ENCODE data around the gene FAAH. TPM values are rescaled to one million over a fixed set of nuclear protein-coding genes. Genes with fewer than 3 reads are reported as not detected.

FAAH gene
- polyA plus RNA-seq, 3 donors = 20.8 to 34.7 (median 24.6) TPM

DNA sequence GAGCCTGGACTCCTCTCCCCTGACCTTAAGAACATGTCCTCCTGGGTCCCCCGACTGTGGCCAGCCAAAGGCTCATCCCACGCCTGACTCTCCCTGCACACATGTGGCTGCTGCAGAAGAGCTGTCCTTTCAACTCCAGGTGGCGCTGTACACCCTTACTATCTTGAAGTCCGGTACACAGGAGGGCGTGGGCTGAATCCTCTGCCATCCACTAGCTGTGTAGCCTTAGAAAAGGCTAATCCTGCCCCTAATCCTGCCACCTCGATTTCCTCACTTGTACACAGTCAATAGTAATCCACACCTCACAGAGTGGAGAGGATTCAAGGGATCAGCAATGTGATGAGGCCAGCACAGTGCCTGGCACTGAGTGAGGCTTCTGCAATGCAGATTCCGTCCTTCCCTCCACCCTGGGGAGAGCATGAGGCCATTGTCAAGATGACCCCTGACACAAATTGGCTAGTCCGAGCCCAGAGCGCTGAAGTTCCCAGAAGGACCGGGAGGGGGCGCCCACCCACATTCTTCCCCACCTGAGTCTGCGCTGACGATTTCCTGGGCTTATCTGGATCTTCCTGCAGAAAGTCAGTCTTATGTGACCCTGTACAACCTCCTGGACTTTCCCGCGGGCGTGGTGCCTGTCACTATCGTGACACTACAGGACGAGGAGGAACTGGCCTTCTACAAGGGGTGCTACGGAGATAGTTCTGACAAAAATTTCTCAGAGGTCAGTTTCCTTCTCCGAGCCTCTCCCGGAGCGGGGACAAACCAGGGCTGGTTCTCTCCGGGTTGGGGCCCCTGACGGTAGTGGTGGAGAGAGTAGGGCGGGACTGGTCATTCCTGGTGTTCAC lies 48.4 kb downstream of the FAAH start:
- peak in 6 of 11 donors; percentile 43 to 57 (median 50) for DNase-seq (ENCODE audit: extremely low read depth in 1 of 11, low read depth in 9 of 11, low spot score in 4 of 11)

DNA sequence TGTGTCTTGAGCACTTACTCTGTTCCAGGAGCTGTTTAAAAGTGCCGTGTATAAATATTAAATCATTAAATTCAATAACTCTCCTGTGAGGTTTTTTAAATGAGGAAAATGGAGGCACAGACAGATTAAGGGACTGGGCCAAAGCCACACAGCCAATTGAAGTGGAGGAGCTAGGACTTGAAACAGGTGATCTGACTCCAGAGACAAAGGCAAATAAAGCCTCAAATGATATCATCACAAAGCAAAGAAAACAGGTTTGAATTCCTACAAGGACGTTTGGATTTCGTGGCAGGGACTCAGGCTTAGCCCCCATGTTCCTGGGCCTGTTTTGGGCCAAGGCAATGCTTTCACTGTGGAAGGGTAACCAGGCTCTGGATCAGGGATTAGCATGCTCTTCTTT lies 50.3 kb downstream of the FAAH start:
- no peak for DNase-seq (ENCODE audit: extremely low read depth in 1 of 11, low read depth in 9 of 11, low spot score in 4 of 11)

DNA sequence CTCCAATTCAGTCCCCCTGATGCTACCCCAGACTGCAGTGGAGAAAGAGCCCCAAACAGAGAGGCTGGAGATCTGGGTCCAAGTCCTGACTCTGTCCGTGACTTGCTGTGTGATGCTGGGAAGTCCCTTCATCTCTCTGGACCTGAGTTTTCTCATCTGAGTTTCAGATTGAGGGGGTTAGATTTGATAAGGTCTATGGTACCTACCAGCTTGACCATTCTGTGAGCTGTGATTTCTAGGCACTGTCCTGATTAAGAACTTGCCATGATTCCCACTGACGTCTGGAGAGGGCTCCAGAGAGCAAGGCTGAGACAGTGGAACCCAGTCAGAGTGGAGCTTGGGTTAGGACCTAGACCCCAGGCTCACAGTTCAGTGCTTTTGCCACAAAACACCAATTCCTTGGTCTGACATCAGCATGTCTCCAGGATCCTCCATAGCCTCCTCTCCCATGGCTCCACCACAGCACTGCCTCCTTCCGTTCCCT lies 51.7 kb downstream of the FAAH start:
- no peak for DNase-seq (ENCODE audit: extremely low read depth in 1 of 11, low read depth in 9 of 11, low spot score in 4 of 11)

DNA sequence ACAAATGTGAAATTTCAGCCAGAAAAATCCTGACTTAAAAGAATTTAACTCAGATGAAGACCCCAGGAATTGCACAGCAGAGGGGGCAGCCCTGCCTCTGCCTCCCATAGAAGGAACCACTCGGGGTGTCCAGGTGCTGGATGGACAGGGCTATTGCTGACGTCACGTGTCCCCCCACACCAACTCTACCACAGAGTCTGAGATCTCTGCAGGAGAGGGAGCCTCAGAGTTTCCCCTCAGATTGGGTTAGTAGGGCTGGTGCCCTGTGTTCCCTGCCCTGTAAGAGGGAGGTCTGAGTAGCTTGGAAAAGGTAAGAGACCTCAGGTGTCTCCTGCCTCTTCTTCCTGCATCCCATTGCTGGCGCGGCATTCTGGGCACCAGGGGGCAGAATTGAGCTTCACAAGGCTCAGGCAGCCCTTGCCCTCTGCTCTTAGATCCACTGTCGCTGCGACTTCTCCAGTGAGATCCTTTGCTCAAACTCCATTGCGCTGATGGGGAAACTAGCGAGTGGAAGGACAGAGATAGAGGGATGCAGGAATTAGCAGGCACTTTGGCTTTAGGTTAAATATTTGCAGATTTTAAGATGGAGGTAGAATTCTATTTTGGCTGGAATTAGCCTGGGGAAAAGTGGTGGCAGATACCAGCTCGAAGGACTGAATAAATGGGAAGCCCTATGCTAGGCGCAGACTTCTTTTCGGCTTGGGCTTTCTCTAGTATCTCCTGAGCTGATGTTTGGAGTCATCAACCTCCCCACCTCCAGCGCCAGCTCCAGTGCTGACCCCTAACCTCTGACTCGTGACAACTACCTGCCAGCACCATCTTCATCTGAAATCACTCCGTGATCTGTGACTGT lies 52.8 kb downstream of the FAAH start:
- DNase-seq (ENCODE audit: extremely low read depth in 1 of 11, low read depth in 9 of 11, low spot score in 4 of 11) = peak in 9 of 11 donors; percentile 44 to 80 (median 70)

DNA sequence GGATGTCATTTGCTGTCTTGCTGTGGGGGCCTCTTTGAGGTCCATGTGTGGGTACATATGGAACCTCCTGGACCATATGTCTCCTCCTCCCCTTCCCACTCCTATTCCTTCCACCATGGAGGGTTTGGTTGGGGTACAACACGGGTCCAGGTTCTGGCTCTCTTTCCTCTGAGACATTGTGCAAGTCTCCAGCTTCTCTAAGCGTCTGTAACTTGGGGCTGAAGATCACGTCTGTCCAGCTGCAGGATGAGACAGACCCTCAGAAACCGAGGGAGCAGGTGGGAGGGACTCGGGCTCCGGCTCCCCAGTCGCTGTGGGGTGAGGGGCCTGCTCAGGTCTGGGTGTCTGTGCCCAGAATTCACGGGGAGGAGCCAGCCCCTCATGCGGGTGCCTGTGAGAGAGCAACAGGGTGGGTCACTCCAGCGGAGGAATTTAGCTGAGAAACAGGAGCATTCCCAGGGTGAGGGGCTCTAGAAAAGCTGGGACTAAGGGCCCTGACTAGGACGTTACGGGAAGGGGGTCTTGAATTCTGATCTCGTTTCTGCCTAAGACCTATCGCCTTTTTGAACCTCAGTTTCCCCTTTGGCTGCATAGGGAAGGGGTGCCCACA lies 53.5 kb downstream of the FAAH start:
- DNase-seq (ENCODE audit: extremely low read depth in 1 of 11, low read depth in 9 of 11, low spot score in 4 of 11) = no peak

DNA sequence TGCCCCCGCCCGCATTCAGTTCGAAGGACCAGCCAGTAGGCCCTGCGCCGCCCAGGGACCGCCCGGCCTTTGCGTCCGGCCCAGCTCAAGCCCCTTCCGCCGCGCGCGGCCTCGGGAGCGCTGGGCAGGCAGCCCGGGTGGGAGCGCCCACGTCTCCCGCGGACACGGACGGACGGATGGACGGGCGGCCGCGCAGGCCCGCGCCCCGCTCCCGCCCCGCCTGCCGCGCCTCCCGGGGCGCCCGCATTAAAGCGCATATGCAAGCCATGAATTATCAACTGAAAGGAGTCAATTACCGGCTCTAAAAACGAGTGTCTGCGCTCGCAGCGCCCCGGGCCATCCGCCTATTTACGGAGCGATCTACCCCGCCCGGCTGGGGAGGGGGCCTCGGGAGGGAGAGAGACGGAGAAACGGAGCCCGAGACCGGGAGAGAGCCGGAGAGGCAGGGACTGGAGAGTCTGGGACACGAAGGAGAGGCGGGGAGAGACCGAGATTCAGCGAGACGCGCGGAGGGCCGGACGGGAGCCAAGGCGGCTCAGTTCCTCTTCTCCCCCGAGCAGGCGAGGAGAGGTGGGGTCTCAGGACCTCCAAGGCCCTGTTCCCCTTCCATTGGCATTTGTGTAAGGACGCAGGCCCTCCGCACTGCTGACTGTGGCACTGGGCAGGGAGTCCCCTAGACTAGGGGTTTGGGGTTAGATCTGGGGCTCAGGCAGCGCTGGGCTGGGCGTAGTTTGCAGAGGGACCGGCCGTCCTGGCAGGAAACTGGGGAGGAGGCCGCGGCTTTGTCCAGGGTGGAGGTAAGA lies 54.2 kb downstream of the FAAH start:
- DNase-seq (ENCODE audit: extremely low read depth in 1 of 11, low read depth in 9 of 11, low spot score in 4 of 11) = no peak

DNA sequence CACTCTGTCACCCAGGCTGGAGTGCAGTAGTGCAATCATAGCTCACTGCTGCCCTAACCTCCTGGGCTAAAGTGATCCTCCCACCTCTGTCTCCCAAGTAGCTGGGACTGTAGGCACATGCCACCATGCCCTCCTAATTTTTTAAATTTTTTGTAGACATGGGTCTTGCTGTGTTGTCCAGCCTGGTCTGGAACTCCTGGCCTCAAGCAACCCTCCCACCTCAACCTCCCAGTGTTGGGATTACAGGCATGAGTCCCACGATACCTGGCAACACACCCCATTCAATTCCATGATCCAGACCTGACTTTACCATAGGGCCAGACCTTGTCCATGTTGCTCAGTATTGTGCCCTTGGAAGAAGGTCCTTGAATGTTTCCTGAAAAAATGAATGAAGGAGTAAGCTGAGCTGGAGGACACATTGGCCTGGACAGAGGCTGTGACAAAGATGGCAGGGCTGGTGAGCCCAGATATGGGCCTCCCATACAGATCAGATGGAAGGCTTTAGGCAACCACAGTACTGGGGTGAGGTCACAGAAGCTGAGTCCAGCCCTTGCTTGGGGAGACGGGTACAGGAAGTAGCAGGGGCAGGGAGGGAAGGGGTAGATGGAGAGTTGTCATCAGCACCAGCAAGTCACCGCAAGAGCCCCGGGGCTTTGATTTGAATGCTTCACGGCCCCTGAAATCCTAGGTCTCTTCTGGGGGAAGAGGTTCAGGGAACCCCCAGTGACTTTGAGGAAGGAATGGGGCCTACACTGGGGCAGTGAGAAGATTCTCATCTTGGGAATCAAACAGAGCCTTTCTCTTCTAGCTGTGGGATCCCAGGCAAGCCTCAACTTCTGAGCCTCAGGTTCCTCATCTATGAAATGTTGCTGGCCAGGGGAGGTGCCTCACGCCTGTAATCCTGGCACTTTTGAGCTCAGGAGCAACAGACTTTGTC lies 55.4 kb downstream of the FAAH start:
- DNase-seq (ENCODE audit: extremely low read depth in 1 of 11, low read depth in 9 of 11, low spot score in 4 of 11) = no peak

DNA sequence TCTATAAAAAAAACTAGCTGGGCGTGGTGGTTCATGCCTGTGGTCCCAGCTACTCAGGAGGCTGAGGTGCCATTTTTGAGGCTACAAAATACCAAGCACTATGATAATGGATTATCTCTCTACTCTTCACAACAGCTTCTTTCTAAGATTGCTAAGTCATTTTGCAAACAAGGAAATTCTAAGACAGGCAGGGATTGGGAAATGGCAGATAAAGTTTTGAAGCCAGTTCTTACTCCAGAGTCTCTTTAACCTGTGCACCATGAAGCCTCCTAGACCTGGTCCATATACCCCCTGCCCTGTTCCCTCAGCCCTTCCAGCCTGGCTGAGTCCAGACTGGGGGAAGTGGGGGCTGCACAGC lies 56.0 kb downstream of the FAAH start:
- no peak for DNase-seq (ENCODE audit: extremely low read depth in 1 of 11, low read depth in 9 of 11, low spot score in 4 of 11)

DNA sequence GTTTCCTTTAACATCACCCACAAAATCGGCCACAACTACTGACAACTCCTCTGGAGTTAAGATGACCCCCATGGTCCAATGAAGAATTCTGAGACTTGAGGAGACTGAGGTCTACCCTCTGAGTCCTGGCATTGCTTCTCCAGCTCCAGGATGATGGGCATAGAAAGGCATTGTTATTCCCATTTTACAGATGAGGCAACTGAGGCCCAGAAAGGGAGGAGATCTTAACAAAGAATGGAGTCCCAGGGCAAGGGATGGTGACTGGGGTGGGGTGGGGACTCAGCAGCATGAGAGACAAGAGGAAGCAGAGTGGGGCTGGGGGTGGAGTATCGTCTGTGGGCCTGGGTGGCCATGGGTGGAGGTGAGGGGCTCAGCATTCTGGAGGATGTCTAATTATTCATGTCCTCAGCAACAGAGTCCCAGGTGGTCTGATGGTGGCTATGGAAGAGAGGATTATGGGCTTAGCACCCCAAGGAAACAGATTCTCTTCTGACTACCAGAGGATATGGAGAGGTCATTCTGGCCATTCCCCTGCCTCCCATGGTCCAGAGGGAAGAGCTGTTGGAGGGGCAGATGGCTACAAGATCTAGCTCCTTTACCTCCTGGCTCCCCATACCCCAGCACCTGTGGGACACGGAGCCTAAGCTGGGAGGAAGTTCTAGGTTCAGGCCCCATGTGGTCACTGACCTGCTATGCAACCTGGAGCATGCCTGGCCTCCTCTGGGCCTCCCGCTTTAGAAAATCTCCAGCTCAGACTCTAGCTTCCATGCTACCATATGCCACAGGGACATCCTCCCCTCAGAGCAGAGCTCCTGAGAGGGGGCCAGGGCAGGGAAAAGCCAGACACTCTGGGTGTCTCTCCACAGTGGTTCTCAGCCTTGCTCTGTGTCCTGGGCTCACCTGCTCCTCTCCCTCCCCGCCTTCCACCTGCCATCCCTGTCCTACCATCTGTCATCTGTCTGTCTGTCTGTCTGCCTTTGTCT lies 58.1 kb downstream of the FAAH start:
- no peak for DNase-seq (ENCODE audit: extremely low read depth in 1 of 11, low read depth in 9 of 11, low spot score in 4 of 11)

DNA sequence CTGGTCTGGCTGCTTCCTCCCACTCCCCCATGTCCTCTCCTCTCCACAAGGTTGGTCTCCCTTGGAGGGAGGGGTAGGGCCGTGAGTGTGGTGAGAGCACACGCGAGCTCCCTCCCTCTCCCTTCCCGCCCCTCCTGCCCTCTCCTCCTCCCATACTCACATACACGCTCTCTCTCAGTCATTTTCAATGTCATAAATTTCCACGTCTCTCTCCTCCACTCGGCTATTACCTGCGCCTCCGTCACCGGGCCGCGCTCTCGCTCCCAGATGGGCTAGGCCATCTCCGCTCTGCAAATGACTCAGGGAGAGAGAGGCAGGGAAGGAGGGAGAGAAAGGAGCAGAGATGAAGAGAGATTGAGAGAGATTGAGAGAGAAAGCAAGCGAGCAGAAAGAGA lies 58.8 kb downstream of the FAAH start:
- no peak for DNase-seq (ENCODE audit: extremely low read depth in 1 of 11, low read depth in 9 of 11, low spot score in 4 of 11)

DNA sequence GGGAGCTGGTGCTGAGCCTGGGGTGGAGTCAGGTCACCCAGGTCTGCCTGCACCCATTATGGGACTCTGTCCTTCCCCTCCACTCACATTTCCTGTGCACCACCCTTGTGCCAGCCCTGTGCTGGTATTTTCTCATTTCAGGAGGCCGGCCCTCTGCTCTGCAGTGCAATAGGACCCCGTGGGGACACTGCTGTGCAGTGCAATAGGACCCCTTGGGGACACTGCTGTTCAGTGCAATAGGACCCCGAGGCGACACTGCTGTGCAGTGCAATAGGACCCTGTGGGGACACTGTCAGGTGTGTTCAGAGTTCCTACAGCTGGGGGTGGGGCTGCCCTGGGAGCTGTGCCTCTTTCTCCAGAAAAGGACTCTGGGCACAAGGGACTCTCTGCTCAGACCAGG lies 59.3 kb downstream of the FAAH start:
- no peak for DNase-seq (ENCODE audit: extremely low read depth in 1 of 11, low read depth in 9 of 11, low spot score in 4 of 11)

DNA sequence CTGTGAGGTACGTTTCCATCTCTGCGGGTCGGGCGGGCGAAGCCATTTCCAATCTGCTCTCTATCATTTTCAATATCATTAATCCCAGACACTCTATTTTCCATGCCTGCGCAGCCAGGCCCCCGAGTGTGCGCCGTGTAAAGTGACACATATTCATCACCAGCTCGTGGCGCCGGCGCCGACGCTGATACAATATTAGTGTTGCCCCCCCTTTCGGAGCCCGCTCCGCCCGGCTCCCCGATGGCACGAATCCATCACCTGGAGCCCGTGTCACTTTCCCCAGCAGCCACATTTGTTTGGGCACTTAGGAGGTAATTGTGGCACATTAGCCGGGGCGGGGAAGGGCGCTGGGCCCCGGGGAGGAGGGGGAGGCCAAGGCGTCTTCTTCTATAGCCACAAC lies 61.8 kb downstream of the FAAH start:
- no peak for DNase-seq (ENCODE audit: extremely low read depth in 1 of 11, low read depth in 9 of 11, low spot score in 4 of 11)

DNA sequence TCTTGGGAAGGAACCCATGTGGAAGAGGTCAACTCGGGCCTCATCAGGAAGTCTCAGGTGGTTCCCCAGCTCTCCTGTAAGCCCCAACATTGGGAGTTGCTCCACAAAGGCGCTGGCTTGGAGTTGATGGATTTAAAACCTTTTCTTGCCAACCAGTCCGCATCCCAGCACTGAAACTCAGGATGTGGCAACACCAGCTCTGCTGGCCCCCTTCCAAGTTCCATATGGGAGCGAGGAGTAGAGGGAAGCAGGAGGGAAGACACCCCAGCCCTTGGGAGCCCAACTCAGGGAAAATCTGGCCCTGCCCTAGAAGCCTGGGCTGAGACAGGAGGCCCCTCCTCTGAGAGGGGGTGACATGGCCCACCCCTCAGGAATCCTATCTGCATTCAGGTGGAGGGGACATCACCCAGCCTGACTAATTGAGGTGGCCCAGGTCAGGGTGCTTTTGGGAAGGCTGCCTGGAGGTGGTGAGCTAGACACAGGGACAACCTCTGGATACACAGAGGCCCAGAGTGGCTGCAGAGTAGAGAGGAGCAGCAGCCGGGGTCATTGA lies 62.4 kb downstream of the FAAH start:
- DNase-seq (ENCODE audit: extremely low read depth in 1 of 11, low read depth in 9 of 11, low spot score in 4 of 11) = no peak

DNA sequence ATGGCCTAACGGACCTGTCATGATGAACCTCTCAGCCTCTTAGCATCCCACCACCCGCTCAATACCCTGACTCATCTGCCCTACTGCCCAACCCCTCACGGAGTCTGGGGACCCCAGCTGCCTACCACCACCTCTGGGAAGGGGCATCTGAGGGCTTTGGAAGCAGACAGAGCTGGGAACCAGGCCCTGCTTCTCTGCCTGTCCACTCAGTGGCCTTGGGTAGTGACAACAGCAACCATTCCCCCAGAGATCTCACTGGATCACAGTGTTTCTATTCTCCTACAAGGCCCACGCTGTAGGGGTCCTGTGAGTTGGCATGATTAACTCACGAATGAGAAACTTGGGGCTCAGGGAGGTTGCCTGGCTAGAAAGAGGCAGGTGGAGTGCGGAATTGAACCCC lies 63.1 kb downstream of the FAAH start:
- no peak for DNase-seq (ENCODE audit: extremely low read depth in 1 of 11, low read depth in 9 of 11, low spot score in 4 of 11)

DNA sequence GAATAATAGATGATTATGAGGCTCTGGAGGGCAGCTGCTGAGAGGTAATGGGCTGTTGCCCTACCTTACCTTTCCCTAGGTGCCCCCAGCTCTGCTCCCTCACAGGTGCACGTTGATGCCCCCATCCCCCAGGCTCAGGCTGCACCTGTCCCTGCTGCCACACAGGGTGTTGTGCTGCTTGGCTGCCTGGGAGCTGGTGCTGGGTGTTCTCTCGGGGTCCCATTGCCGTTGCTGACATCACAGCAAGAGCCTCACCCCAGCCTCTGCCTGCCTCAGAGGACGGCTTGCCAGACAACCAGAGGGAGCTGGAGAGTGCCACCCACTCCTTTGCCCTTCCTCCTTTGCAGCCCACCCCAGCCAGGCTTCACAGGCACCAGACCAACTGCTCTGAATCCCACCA lies 64.1 kb downstream of the FAAH start:
- no peak for DNase-seq (ENCODE audit: extremely low read depth in 1 of 11, low read depth in 9 of 11, low spot score in 4 of 11)

DNA sequence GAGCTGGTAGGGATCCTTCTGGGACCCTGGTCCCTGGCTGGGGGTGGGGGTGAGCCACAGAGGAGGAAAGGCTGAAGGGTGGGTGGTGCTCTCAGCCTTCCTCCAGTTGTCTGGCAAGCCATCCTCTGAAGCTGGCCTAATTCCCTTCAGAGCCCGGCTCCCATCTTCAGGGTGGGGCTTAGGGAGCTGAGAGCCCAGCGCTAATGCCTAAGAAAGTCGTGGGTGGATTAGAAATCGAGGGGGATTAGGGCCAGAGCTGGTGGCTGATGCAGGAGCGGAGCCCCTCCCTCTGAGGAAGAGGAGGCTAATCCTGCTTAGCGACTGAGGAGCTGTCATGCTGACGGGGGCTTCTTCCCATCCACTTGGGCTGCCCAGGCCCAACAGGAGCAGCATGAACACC lies 64.7 kb downstream of the FAAH start:
- no peak for DNase-seq (ENCODE audit: extremely low read depth in 1 of 11, low read depth in 9 of 11, low spot score in 4 of 11)

DNA sequence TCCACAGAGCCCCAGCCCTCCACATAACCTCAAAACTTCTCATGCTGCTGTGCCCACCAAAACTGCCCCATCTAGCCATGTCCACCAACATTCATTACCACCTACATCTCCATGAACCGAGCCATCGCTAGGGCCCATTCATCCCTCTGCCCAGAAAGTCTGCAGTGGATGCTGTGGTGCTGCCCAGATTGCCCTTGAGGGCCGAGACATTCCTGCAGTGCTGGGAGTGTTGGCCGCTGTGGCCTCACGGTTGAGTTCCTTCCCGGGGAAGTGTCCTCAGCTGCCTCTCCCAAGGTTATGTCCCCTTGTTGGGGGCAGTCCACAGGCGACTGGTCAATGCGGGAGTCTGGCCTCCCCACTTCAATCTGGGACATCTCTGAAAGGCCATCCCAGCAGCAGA lies 65.2 kb downstream of the FAAH start:
- no peak for DNase-seq (ENCODE audit: extremely low read depth in 1 of 11, low read depth in 9 of 11, low spot score in 4 of 11)

All from renal cortex interstitium (tissue), 11 donors.